LNCaP clone FGC (cell line): ENCODE measurements around the gene MAVS.
"Not testable (repeated sequence)": the region's sequence is repeated elsewhere in the genome, so short reads cannot be mapped to it uniquely, and the experiment has no call there.

Source experiments
- DNase-seq: peaks from one replicate; pipeline ENCODE4 v3.0.0-alpha.2; 2011; ENCODE audit warnings: low read depth
- H3K4me3 ChIP-seq: 2 replicates; pipeline ENCODE4 v1.5.1; 2011; ENCODE audit warnings: mild to moderate bottlenecking, low read depth, low read length, control low read depth
- CTCF ChIP-seq: IDR thresholded peaks from 2 replicates; pipeline ENCODE4 v1.5.1; 2012; ENCODE audit warnings: mild to moderate bottlenecking; ENCODE audit not compliant: control insufficient read depth, insufficient read depth; ENCODE audit errors: extremely low read depth

Gene MAVS

GRCh38 chr20:3871550-3872265, 25.1 kb downstream of the MAVS start:
- DNase-seq, result no peak
- TF ChIP-seq CTCF, result no peak
- H3K4me3 ChIP-seq, result no peak overlapping the region

- no peak overlapping the region for H3K4me3 ChIP-seq
- TF ChIP-seq CTCF, result no peak
- no peak for DNase-seq
Observed at GRCh38 chr20:3873507-3873906, 26.9 kb downstream of the MAVS start.

DNA sequence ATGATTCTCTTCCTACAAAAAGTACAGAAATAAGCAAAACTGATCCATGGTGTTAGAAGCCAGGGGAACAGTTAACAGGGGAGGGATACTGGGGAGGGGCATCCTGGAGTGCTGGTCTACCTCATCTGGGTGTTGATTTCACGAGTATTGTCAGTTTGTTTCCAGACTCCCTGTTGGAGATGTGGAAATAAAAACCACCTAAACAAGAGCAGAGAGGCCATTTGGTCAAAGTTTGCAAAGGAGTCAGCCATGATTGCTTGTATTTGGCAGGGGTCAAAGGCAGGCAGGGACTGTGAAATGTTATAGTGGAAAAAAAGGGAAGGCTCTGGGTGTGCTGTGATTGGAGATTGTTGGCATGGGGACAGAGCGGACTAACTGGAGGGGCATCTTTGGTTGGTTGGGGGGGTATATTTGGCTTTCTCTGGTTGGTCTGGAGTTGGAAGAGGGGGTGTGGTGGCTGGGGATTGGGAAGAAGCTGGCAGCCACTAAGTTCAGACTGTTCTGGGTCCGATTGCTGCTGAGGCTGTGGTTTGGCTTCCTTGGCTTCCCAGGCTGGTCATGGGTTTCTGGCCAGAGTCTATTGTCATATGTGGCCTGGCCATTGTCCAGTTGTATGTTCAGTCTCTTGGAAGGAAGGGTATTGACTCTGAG, 27.7 kb downstream of the MAVS start:
- DNase-seq, result no peak
- H3K4me3 ChIP-seq, result no peak overlapping the region
- no peak for TF ChIP-seq CTCF

DNA sequence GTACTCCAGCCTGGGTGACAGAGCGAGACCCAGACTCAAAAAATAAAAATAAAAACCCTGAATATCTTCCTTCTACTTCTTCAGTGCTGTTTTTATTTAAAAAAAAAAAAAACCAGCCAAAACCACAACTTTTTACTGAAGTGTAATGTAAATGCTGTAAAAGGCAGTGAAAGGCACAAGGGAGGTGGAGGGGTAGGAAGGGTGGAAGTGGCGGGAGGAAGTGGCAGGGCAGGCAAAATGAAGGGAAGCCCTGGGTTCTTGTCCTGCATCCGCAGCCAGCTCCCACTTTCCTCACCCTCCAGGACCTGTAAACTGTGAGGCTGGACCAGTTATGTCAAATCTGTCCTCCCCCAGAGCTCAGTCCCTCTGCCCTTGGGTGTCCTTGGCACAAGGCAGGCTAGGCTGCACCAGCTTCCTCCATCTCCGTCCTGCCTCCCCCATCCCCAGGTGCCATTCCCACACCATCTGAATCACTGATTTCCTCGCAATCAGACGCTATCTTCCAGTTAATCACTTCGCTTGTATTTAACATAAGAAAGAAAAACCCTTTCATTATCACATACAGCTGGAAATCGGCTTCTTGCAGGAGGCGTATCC, 28.8 kb downstream of the MAVS start:
- no peak for DNase-seq
- H3K4me3 ChIP-seq, result no peak overlapping the region
- no peak for TF ChIP-seq CTCF

GRCh38 chr20:3876000-3876399, 29.4 kb downstream of the MAVS start:
- DNase-seq, result no peak
- TF ChIP-seq CTCF, result no peak
- no peak overlapping the region for H3K4me3 ChIP-seq

- TF ChIP-seq CTCF, result no peak
- no peak for DNase-seq
- no peak overlapping the region for H3K4me3 ChIP-seq
Observed at GRCh38 chr20:3876676-3877075, 30.0 kb downstream of the MAVS start.

DNA sequence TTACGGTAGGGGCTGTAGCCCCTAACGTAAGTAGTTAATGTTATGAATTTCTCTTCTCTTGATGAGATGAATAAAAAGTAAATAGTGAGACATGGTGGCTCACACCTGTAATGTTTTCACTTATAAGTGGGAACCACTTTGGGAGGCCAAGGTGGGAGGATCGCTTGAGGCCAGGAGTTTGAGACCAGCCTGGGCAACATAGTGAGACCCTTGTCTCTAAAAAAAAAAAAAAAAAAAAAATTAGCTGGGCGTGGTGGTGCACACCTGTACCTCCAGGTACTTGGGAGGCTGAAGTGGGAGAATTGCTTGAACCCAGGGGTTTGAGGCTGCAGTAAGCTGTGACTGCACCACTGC, 32.3 kb downstream of the MAVS start:
- not testable (repeated sequence) for DNase-seq, H3K4me3 ChIP-seq
